Measurements from ENCODE around the gene P2RY1. TPM values are rescaled to one million over a fixed set of nuclear protein-coding genes. Genes with fewer than 3 reads are reported as not detected.
"Not testable (repeated sequence)": the region's sequence is repeated elsewhere in the genome, so short reads cannot be mapped to it uniquely, and the experiment has no call there.

The P2RY1 gene
- total RNA-seq, 1 experiment from 2014 or later, result 6.3 TPM

DNA sequence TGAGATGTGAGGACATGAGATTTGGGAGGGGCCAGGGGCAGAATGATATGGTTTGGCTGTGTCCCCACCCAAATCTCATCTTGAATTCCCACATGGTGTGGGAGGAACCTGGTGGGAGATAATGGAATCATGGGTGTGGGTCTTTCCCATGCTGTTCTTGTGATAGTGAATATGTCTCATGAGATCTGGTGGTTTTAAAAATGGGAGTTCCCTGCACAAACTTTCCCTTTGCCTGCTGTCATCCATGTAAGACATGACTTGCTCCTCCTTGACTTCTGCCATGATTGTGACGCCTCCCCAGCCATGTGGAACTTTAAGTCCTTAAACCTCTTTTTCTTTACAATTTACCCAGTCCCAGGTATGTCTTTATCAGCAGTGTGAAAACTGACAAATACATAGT, 12.7 kb downstream of the P2RY1 start:
- H3K9me3 ChIP-seq (ENCODE audit: control insufficient read depth, low read depth, low read length), result peaks cover 13% of the 10 kb centered on the region
- not testable (repeated sequence) for H3K4me1 ChIP-seq (ENCODE audit: insufficient read depth, low read length); H3K27me3 Mint-ChIP-seq (ENCODE audit: low read depth); H2BK120ac ChIP-seq (ENCODE audit: low read depth, low read length, poor library complexity, severe bottlenecking); H3K9ac ChIP-seq (ENCODE audit: extremely low read depth, insufficient read length, low read length); H4K20me1 ChIP-seq (ENCODE audit: control insufficient read depth, insufficient read depth, insufficient read length); H3K27ac ChIP-seq (ENCODE audit: insufficient read length, low read depth, low read length); H4K5ac ChIP-seq (ENCODE audit: insufficient read length, low read depth, low read length); H3K27ac Mint-ChIP-seq; H3K79me1 ChIP-seq (ENCODE audit: insufficient read depth, low read depth, low read length, poor library complexity, severe bottlenecking); H2AFZ ChIP-seq (ENCODE audit: low read length); H3K4ac ChIP-seq (ENCODE audit: low read depth, low read length); H3K23me2 ChIP-seq (ENCODE audit: insufficient read length, low read depth, low read length, poor library complexity, severe bottlenecking); H3T11ph ChIP-seq (ENCODE audit: low read length); H3K4me3 Mint-ChIP-seq; H3K4me1 Mint-ChIP-seq; H2BK12ac ChIP-seq (ENCODE audit: insufficient read length, low read depth, low read length); H3K27me3 ChIP-seq (ENCODE audit: insufficient read depth, low read length); H2AK5ac ChIP-seq (ENCODE audit: insufficient read length, low read length); H2BK20ac ChIP-seq (ENCODE audit: low read depth, low read length, poor library complexity, severe bottlenecking); H3K56ac ChIP-seq (ENCODE audit: insufficient read length, low read depth, low read length); H3K79me2 ChIP-seq (ENCODE audit: insufficient read depth, low read length); H3K18ac ChIP-seq (ENCODE audit: insufficient read length, low read depth, low read length); H3K23ac ChIP-seq (ENCODE audit: insufficient read length, low read depth, low read length); H3K14ac ChIP-seq (ENCODE audit: insufficient read depth, low read length); H3K4me2 ChIP-seq (ENCODE audit: insufficient read depth, insufficient read length, low read length); H2BK5ac ChIP-seq (ENCODE audit: insufficient read length, low read length); H2BK15ac ChIP-seq (ENCODE audit: low read depth, low read length); DNase-seq; H4K8ac ChIP-seq (replicated peaks; ENCODE audit: insufficient read length, low read depth, low read length); H4K91ac ChIP-seq (ENCODE audit: insufficient read length, low read depth, low read length)
- Mint-ChIP-seq H3K36me3 (ENCODE audit: insufficient read depth in 1 of 3, low read depth in 3 of 3) (peaks cover 24 to 52% (median 45%) of the 10 kb centered on the region in 3 experiments), H3K9me3 (peaks cover 22 to 40% of the 10 kb centered on the region in 2 experiments)
- WGBS (ENCODE audit: extremely low coverage, insufficient read length, low lambda C conversion rate), result no CpG with 5 or more reads among the region's 1 CpG
